B cell (primary cell): ENCODE results near the gene CCDC200. TPM values are rescaled to one million over a fixed set of nuclear protein-coding genes. Genes with fewer than 3 reads are reported as not detected.
A peak's percentile ranks its signal among the peaks of the same experiment; 100 is the strongest.

Experiments used
- ATAC-seq: fragments of 200-7000 bp; cut with Tn5 transposase; one replicate; pipeline ENCODE4 v1.10.0; 2021; ENCODE audit warnings: low read depth, mild to moderate bottlenecking, moderate number of reproducible peaks, moderate library complexity
- CTCF ChIA-PET: fragments of 350-600 bp; sonication (Branson Sonifier 250); formaldehyde crosslinking; loops from one replicate; lab custom pipeline; 2021; ENCODE audit warnings: antibody characterized with exemption, inconsistent platforms; lab: Charles Lee
- POLR2A ChIA-PET: fragments of 350-600 bp; sonication (Branson Sonifier 250); formaldehyde crosslinking; loops from one replicate; lab custom pipeline; 2021; ENCODE audit warnings: antibody characterized with exemption; lab: Charles Lee
- DNase-seq: peaks from one replicate; pipeline ENCODE4 v3.0.0; 2013
- H2AFZ ChIP-seq: 2 replicates; pipeline ENCODE4 v1.6.1; 2012; ENCODE audit warnings: mild to moderate bottlenecking, low read depth, low read length; ENCODE audit not compliant: insufficient read depth, poor library complexity, severe bottlenecking
- H3K27ac ChIP-seq, 2 donors: 1 replicate in 1 of 2; 2 replicates in 1 of 2; pipeline ENCODE4 v1.5.1; 2012 to 2013; ENCODE audit warnings: low read length in 2 of 2, mild to moderate bottlenecking in 2 of 2, moderate library complexity in 1 of 2
- H3K27me3 ChIP-seq, 4 experiments: fragments of 200-600 bp in 1 of 4; sonication (generic) in 1 of 4; replicated peaks in 1 of 4; 1 replicate in 2 of 4; 2 replicates in 2 of 4; pipeline versions ENCODE4 v1.6.1 to v1.7.0; 2013 to 2016; ENCODE audit warnings: low read length in 3 of 4, mild to moderate bottlenecking in 2 of 4, mixed read lengths in 1 of 4, moderate library complexity in 1 of 4; ENCODE audit not compliant: insufficient read depth in 4 of 4, control insufficient read depth in 3 of 4; ENCODE audit errors: control extremely low read depth in 1 of 4
- H3K36me3 ChIP-seq, 2 experiments: replicated peaks in 1 of 2; 1 replicate in 1 of 2; 2 replicates in 1 of 2; pipeline versions ENCODE4 v1.6.1 to v1.7.1; 2013; ENCODE audit warnings: low read length in 1 of 2; ENCODE audit not compliant: insufficient read depth in 2 of 2, control insufficient read depth in 1 of 2; ENCODE audit errors: control extremely low read depth in 1 of 2, extremely low read depth in 1 of 2
- H3K4me1 ChIP-seq, 2 donors: fragments of 200-600 bp in 1 of 2; sonication (generic) in 1 of 2; 1 replicate in 1 of 2; 2 replicates in 1 of 2; pipeline versions ENCODE4 v1.5.1 to v1.6.1; 2013 to 2017; ENCODE audit warnings: low read length in 2 of 2; ENCODE audit not compliant: control insufficient read depth in 2 of 2, insufficient read depth in 2 of 2
- H3K4me2 ChIP-seq: replicated peaks from 2 replicates; pipeline ENCODE3; 2012; ENCODE audit warnings: mild to moderate bottlenecking, low read depth, low read length; ENCODE audit not compliant: poor library complexity, severe bottlenecking
- H3K4me3 ChIP-seq, 5 experiments: fragments of 200-600 bp in 1 of 5; sonication (generic) in 1 of 5; 1 replicate in 3 of 5; 2 replicates in 2 of 5; pipeline versions ENCODE4 v1.5.1 to v1.7.0; 2011 to 2016; ENCODE audit warnings: low read length in 4 of 5, mild to moderate bottlenecking in 4 of 5, low read depth in 2 of 5, control low read depth in 1 of 5, moderate library complexity in 1 of 5; ENCODE audit not compliant: insufficient read depth in 1 of 5; ENCODE audit errors: control extremely low read depth in 1 of 5, extremely low read depth in 1 of 5
- H3K79me2 ChIP-seq: fragments of 200-600 bp; sonication (generic); one replicate; pipeline ENCODE4 v1.6.0; 2016; ENCODE audit warnings: low read length; ENCODE audit not compliant: control insufficient read depth, insufficient read depth
- H3K9ac ChIP-seq: fragments of 200-600 bp; sonication (generic); 2 replicates; pipeline ENCODE4 v1.6.1; 2017; ENCODE audit warnings: mild to moderate bottlenecking, low read length, moderate library complexity
- H3K9me3 ChIP-seq, 3 donors: one replicate each; pipeline versions ENCODE4 v1.6.1 to v1.7.1; 2013; ENCODE audit warnings: low read length in 2 of 3; ENCODE audit not compliant: control insufficient read depth in 2 of 3, insufficient read depth in 1 of 3; ENCODE audit errors: control extremely low read depth in 1 of 3
- H4K20me1 ChIP-seq: 2 replicates; pipeline ENCODE4 v1.6.0; 2012; ENCODE audit warnings: mild to moderate bottlenecking, low read length; ENCODE audit not compliant: insufficient read depth, control insufficient read depth, poor library complexity, severe bottlenecking
- H3K27ac Mint-ChIP-seq: one replicate; pipeline ENCODE4 v1.8.0; 2021; ENCODE audit warnings: mixed read lengths
- H3K27me3 Mint-ChIP-seq: one replicate; pipeline ENCODE4 v1.8.0; 2021; ENCODE audit warnings: mixed read lengths
- H3K4me1 Mint-ChIP-seq: one replicate; pipeline ENCODE4 v1.8.0; 2021; ENCODE audit warnings: mixed read lengths
- H3K4me3 Mint-ChIP-seq: one replicate; pipeline ENCODE4 v1.8.0; 2021; ENCODE audit warnings: mixed read lengths
- H3K9me3 Mint-ChIP-seq: one replicate; pipeline ENCODE4 v1.8.0; 2022; ENCODE audit warnings: mixed read lengths; ENCODE audit not compliant: insufficient read depth
- CTCF ChIP-seq: fragments of 200-600 bp; IDR thresholded peaks from one replicate; pipeline ENCODE4 v1.8.0; 2022; ENCODE audit warnings: antibody characterized with exemption, mild to moderate bottlenecking
- EZH2 ChIP-seq: IDR thresholded peaks from 2 replicates; pipeline ENCODE4 v1.6.1; 2012; ENCODE audit warnings: borderline replicate concordance, low read depth, mild to moderate bottlenecking, moderate library complexity, low read length; ENCODE audit not compliant: insufficient read depth, poor library complexity, severe bottlenecking
- WGBS: methylation state at CpG from one replicate; pipeline ENCODE4 v1.1.5; 2013; ENCODE audit warnings: missing lambda C conversion rate; ENCODE audit not compliant: insufficient coverage; 5-methylcytosine and 5-hydroxymethylcytosine counted together
- intact Hi-C: fragments of 100-400 bp; cut with micrococcal nuclease; formaldehyde crosslinking; loops from one replicate; pipeline ENCODE4 v1.10.0; 2022
- polyA plus RNA-seq: library from polyadenylated mRNA; depleted of rRNA; stranded (reverse); fragments of >200 nt; gene quantifications from 2 replicates; pipeline ENCODE4 v1.2.3, GENCODE V29; 2012
- total RNA-seq, 2 donors: library from RNA; stranded (reverse); fragments of 120-200 nt in 1 of 2; gene quantifications; 1 replicate in 1 of 2; 2 replicates in 1 of 2; pipeline versions ENCODE4 v1.2.3 to v1.2.4, GENCODE V29; 2013 to 2022

Gene CCDC200
- total and polyA plus RNA-seq, 2 donors (not counting 1 experiment from before 2014, with no cell fraction given) = 0.16 to 0.74 TPM

- Histone ChIP-seq H3K4me3 (no peak overlapping the region), H3K4me1 (no peaks in the 10 kb centered on the region), H4K20me1 (no peaks in the 10 kb centered on the region), H3K27ac (no peak overlapping the region), H2AFZ (no peak overlapping the region), H3K4me2 (no peak overlapping the region), H3K79me2 (peaks cover 4% of the 10 kb centered on the region), H3K9ac (no peak overlapping the region), H3K36me3 (peaks cover under 1 to 44% of the 10 kb centered on the region in 2 experiments), H3K27me3 (no peaks in the 10 kb centered on the region), H3K9me3 (no peaks in the 10 kb centered on the region)
- 93% methylated on average over 2 of the region's 3 CpGs for WGBS
- Mint-ChIP-seq H3K4me1 (peaks cover 2% of the 10 kb centered on the region), H3K27ac (no peak overlapping the region), H3K9me3 (no peaks in the 10 kb centered on the region), H3K4me3 (no peak overlapping the region), H3K27me3 (no peaks in the 10 kb centered on the region)
- POLR2A ChIA-PET = interaction anchor here (0.6 kb wide), 1 partner anchor 126 kb away, joined by 4 read pairs; no protein-coding TSS in a partner anchor
- CTCF ChIA-PET = no interaction called here
- intact Hi-C loops = no loop called here
- DNase-seq (no peak), ATAC-seq (no peak)
- TF ChIP-seq CTCF (no peak), EZH2 (no peak)
Measured at GRCh38 chr17:43183921-43184320, 44.5 kb downstream of the CCDC200 start.

- DNase-seq (no peak), ATAC-seq (no peak)
- Histone ChIP-seq H3K4me3 (no peak overlapping the region), H3K27ac (peak overlapping the region in 1 of 2 donors; percentile 51), H3K9ac (no peak overlapping the region), H3K4me2 (no peak overlapping the region), H2AFZ (no peak overlapping the region), H3K9me3 (no peaks in the 10 kb centered on the region), H4K20me1 (no peaks in the 10 kb centered on the region), H3K27me3 (no peaks in the 10 kb centered on the region), H3K36me3 (peaks cover 2 to 48% of the 10 kb centered on the region in 2 experiments), H3K79me2 (peaks cover 50% of the 10 kb centered on the region), H3K4me1 (peaks cover 16 to 21% of the 10 kb centered on the region in 2 donors)
- Mint-ChIP-seq H3K4me3 (no peak overlapping the region), H3K27me3 (no peaks in the 10 kb centered on the region), H3K27ac (no peak overlapping the region), H3K9me3 (no peaks in the 10 kb centered on the region), H3K4me1 (peaks cover 35% of the 10 kb centered on the region)
- POLR2A ChIA-PET = interaction anchor here (1.3 kb wide), 1 partner anchor 140 kb away, joined by 7 read pairs; no protein-coding TSS in a partner anchor
- intact Hi-C loops = no loop called here
- no CpG with 5 or more reads among the region's 2 CpGs for WGBS
- TF ChIP-seq EZH2 = no peak
- TF ChIP-seq CTCF = no peak
- CTCF ChIA-PET = no interaction called here
Measured at GRCh38 chr17:43176119-43176570, 52.3 kb downstream of the CCDC200 start.
